C1 segment of cervical spinal cord (tissue), 14 donors: ENCODE measurements around the gene ZSCAN5A.
"Not testable (repeated sequence)": the region's sequence is repeated elsewhere in the genome, so short reads cannot be mapped to it uniquely, and the experiment has no call there.

ENCODE experiments used
- DNase-seq, 14 donors: peaks; one replicate each; lab custom pipeline; 2025; lab: John Stamatoyannopoulos, UW

The ZSCAN5A gene

GRCh38 chr19:56272161-56272798 is 42.4 kb downstream of the ZSCAN5A start, which contains the start of gene EDDM13:
EDDM13 (plus strand) TSS chr19:56272748; CDS start chr19:56272835, 87 bp downstream.
- DNase-seq, result peak in 1 of 14 donors; percentile 41

- no peak for DNase-seq
These were observed 43.5 kb downstream of the ZSCAN5A start for GRCh38 chr19:56271151-56271550.

GRCh38 chr19:56270676-56271075 is 44.0 kb downstream of the ZSCAN5A start:
- DNase-seq, result peak in 1 of 14 donors; percentile 6

GRCh38 chr19:56269348-56269747 is 45.3 kb downstream of the ZSCAN5A start:
- DNase-seq, result no peak

- no peak for DNase-seq
These were observed 48.6 kb downstream of the ZSCAN5A start for GRCh38 chr19:56266051-56266450.

- DNase-seq, result no peak
These were observed 51.3 kb downstream of the ZSCAN5A start for GRCh38 chr19:56263319-56263718.

GRCh38 chr19:56261932-56262331 is 52.7 kb downstream of the ZSCAN5A start:
- DNase-seq, result not testable (repeated sequence)

- no peak for DNase-seq
These were observed 53.5 kb downstream of the ZSCAN5A start for GRCh38 chr19:56261145-56261544.

- no peak for DNase-seq
These were observed 56.4 kb downstream of the ZSCAN5A start for GRCh38 chr19:56258272-56258671.

- DNase-seq, result peak in 1 of 14 donors; percentile 49
These were observed 60.9 kb downstream of the ZSCAN5A start for GRCh38 chr19:56253737-56254136.

- peak in 8 of 14 donors; percentile 1 to 30 (median 8) for DNase-seq
These were observed 61.8 kb downstream of the ZSCAN5A start for GRCh38 chr19:56252699-56253422.

GRCh38 chr19:56248736-56249338 is 65.8 kb downstream of the ZSCAN5A start:
- DNase-seq, result not testable (repeated sequence)

GRCh38 chr19:56245764-56246163 is 68.9 kb downstream of the ZSCAN5A start:
- DNase-seq, result not testable (repeated sequence)

GRCh38 chr19:56245121-56245740 is 69.4 kb downstream of the ZSCAN5A start:
- no peak for DNase-seq

GRCh38 chr19:56223481-56223880 is 91.2 kb downstream of the ZSCAN5A start:
- DNase-seq, result no peak

- no peak for DNase-seq
These were observed 91.7 kb downstream of the ZSCAN5A start for GRCh38 chr19:56222901-56223300.

GRCh38 chr19:56221851-56222250 is 92.8 kb downstream of the ZSCAN5A start:
- DNase-seq, result no peak

GRCh38 chr19:56221442-56221841 is 93.2 kb downstream of the ZSCAN5A start:
- DNase-seq, result not testable (repeated sequence)

- no peak for DNase-seq
These were observed 95.7 kb downstream of the ZSCAN5A start for GRCh38 chr19:56218961-56219360.

- DNase-seq, result peak in 4 of 14 donors; percentile 6 to 11 (median 8)
These were observed 97.3 kb downstream of the ZSCAN5A start for GRCh38 chr19:56217039-56217949.

GRCh38 chr19:56211718-56212117 is 102.9 kb downstream of the ZSCAN5A start:
- no peak for DNase-seq
